ENCODE data around the gene GALNT16. TPM values are rescaled to one million over a fixed set of nuclear protein-coding genes. Genes with fewer than 3 reads are reported as not detected.

GALNT16 gene
- total and polyA plus RNA-seq, 2 donors from 2014 or later, result 13.1 to 15.2 TPM

- Histone ChIP-seq H3K9ac (ENCODE audit: low read length in 3 of 3) (no peak overlapping the region), H3K9me3 (ENCODE audit: control insufficient read depth in 2 of 3, insufficient read depth in 1 of 3, low read length in 3 of 3) (no peaks in the 10 kb centered on the region), H3K36me3 (ENCODE audit: control insufficient read depth in 2 of 3, insufficient read depth in 3 of 3, low read length in 3 of 3) (no peaks in the 10 kb centered on the region), H3K4me1 (ENCODE audit: control insufficient read depth in 2 of 3, insufficient read depth in 2 of 3, low read depth in 1 of 3, low read length in 3 of 3) (no peaks in the 10 kb centered on the region), H3K27ac (ENCODE audit: low read depth in 2 of 2, low read length in 2 of 2) (no peak overlapping the region), H3K4me3 (ENCODE audit: low read length in 3 of 3) (no peak overlapping the region), H3K27me3 (ENCODE audit: control insufficient read depth, insufficient read depth, low read length) (no peaks in the 10 kb centered on the region)
- TF ChIP-seq CTCF (IDR thresholded peaks at IDR 0.05; ENCODE audit: borderline replicate concordance, extremely low read depth, insufficient read depth), result no peak
- intact Hi-C loops (cut with DNase I), result no loop called here
- DNase-seq, result peak in 2 of 5 donors; percentile 12 to 27
- FAIRE-seq, result no peak
These were observed 56.6 kb downstream of the GALNT16 start for GRCh38 chr14:69316449-69317101.

- no peak for TF ChIP-seq CTCF (IDR thresholded peaks at IDR 0.05; ENCODE audit: borderline replicate concordance, extremely low read depth, insufficient read depth)
- FAIRE-seq (no peak), DNase-seq (peak in 4 of 5 donors; percentile 3 to 76 (median 18))
- Histone ChIP-seq H3K4me3 (ENCODE audit: low read length in 3 of 3) (no peak overlapping the region), H3K27me3 (ENCODE audit: control insufficient read depth, insufficient read depth, low read length) (no peaks in the 10 kb centered on the region), H3K27ac (ENCODE audit: low read depth in 2 of 2, low read length in 2 of 2) (no peak overlapping the region), H3K36me3 (ENCODE audit: control insufficient read depth in 2 of 3, insufficient read depth in 3 of 3, low read length in 3 of 3) (no peaks in the 10 kb centered on the region), H3K4me1 (ENCODE audit: control insufficient read depth in 2 of 3, insufficient read depth in 2 of 3, low read depth in 1 of 3, low read length in 3 of 3) (no peaks in the 10 kb centered on the region), H3K9me3 (ENCODE audit: control insufficient read depth in 2 of 3, insufficient read depth in 1 of 3, low read length in 3 of 3) (no peaks in the 10 kb centered on the region), H3K9ac (ENCODE audit: low read length in 3 of 3) (no peak overlapping the region)
- intact Hi-C loops (cut with DNase I), result no loop called here
These were observed 57.3 kb downstream of the GALNT16 start for GRCh38 chr14:69317102-69317755.

- H3K9ac ChIP-seq (ENCODE audit: low read length in 3 of 3), result no peak overlapping the region
- H3K27me3 ChIP-seq (ENCODE audit: control insufficient read depth, insufficient read depth, low read length), result no peaks in the 10 kb centered on the region
- peak overlapping the region in 1 of 2 donors; percentile 24 for H3K27ac ChIP-seq (ENCODE audit: low read depth in 2 of 2, low read length in 2 of 2)
- H3K9me3 ChIP-seq (ENCODE audit: control insufficient read depth in 2 of 3, insufficient read depth in 1 of 3, low read length in 3 of 3), result no peaks in the 10 kb centered on the region
- intact Hi-C loops (cut with DNase I), result no loop called here
- no peaks in the 10 kb centered on the region for H3K4me1 ChIP-seq (ENCODE audit: control insufficient read depth in 2 of 3, insufficient read depth in 2 of 3, low read depth in 1 of 3, low read length in 3 of 3)
- peak in 2 of 5 donors; percentile 13 to 60 for DNase-seq
- no peak for FAIRE-seq
- no peak for TF ChIP-seq CTCF (IDR thresholded peaks at IDR 0.05; ENCODE audit: borderline replicate concordance, extremely low read depth, insufficient read depth)
- H3K36me3 ChIP-seq (ENCODE audit: control insufficient read depth in 2 of 3, insufficient read depth in 3 of 3, low read length in 3 of 3), result no peaks in the 10 kb centered on the region
- no peak overlapping the region for H3K4me3 ChIP-seq (ENCODE audit: low read length in 3 of 3)
These were observed 57.8 kb downstream of the GALNT16 start for GRCh38 chr14:69317780-69318179.

All from kidney (tissue), 14 donors.